Activated CD8-positive, alpha-beta memory T cell treated with anti-CD3 and anti-CD28 coated beads, Interleukin-2, amount 10 ng/mL, durations not matched to agents 7 days and 5 days (primary cell): ENCODE measurements around the gene XRCC5. TPM values are rescaled to one million over a fixed set of nuclear protein-coding genes. Genes with fewer than 3 reads are reported as not detected.

Source experiments
- ATAC-seq: fragments of 150-1000 bp; cut with Tn5 transposase; one replicate; pipeline ENCODE4 v1.10.0; 2021; ENCODE audit warnings: moderate library complexity
- CTCF ChIA-PET: fragments of 350-600 bp; sonication (Branson Sonifier 250); formaldehyde crosslinking; loops from one replicate; lab custom pipeline; 2021; ENCODE audit warnings: antibody characterized with exemption; lab: Charles Lee
- DNase-seq: peaks from one replicate; pipeline ENCODE4 v3.0.0-alpha.2; 2020
- H3K27ac Mint-ChIP-seq: one replicate; pipeline ENCODE4 v1.8.0; 2021; ENCODE audit warnings: mild to moderate bottlenecking, mixed read lengths
- H3K27me3 Mint-ChIP-seq: one replicate; pipeline ENCODE4 v1.8.0; 2021; ENCODE audit warnings: mixed read lengths
- H3K36me3 Mint-ChIP-seq: one replicate; pipeline ENCODE4 v1.8.0; 2021; ENCODE audit warnings: mild to moderate bottlenecking, mixed read lengths
- H3K4me1 Mint-ChIP-seq: one replicate; pipeline ENCODE4 v1.8.0; 2021; ENCODE audit warnings: mixed read lengths
- H3K4me3 Mint-ChIP-seq: one replicate; pipeline ENCODE4 v1.8.0; 2021; ENCODE audit warnings: mild to moderate bottlenecking, moderate library complexity, mixed read lengths
- H3K9me3 Mint-ChIP-seq: one replicate; pipeline ENCODE4 v1.8.0; 2022; ENCODE audit warnings: low read depth, mixed read lengths
- total RNA-seq, 2 experiments: library from RNA; stranded (reverse); gene quantifications; one replicate each; pipeline ENCODE4 v1.2.3, GENCODE V29; 2021

XRCC5 gene
- total RNA-seq, 2 experiments from 2014 or later, result 307 to 424 TPM

DNA sequence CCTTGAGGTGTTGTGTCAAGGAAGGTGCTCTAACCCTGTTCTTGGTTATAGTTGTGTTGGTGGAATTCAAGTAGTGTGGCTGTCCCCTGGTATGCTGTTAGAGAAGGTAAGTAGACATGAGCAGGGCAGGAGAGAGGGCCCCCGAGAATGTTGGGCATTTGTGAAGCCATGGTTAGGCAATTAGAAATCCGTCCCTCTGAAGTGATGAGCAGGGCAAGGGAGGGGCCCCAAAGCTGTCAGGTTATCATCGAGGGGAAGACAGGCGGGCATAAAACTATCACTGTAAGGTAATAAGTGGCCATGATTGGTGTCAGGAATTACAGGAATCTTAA is 5.2 kb downstream of the XRCC5 start:
- DNase-seq (no peak), ATAC-seq (peak; percentile 22)
- Mint-ChIP-seq H3K4me1 (peaks cover 84% of the 10 kb centered on the region), H3K9me3 (no peaks in the 10 kb centered on the region), H3K27me3 (no peaks in the 10 kb centered on the region), H3K27ac (peak overlapping the region; percentile 82), H3K36me3 (peaks cover 82% of the 10 kb centered on the region), H3K4me3 (peak overlapping the region; percentile 79)
- CTCF ChIA-PET, result interaction anchor here (0.6 to 3.0 kb wide), 22 partner anchors 8 to 384 kb away, joined by 3 to 21 read pairs (median 4); partner anchors contain the start of genes PECR, RPL37A and TMEM169

DNA sequence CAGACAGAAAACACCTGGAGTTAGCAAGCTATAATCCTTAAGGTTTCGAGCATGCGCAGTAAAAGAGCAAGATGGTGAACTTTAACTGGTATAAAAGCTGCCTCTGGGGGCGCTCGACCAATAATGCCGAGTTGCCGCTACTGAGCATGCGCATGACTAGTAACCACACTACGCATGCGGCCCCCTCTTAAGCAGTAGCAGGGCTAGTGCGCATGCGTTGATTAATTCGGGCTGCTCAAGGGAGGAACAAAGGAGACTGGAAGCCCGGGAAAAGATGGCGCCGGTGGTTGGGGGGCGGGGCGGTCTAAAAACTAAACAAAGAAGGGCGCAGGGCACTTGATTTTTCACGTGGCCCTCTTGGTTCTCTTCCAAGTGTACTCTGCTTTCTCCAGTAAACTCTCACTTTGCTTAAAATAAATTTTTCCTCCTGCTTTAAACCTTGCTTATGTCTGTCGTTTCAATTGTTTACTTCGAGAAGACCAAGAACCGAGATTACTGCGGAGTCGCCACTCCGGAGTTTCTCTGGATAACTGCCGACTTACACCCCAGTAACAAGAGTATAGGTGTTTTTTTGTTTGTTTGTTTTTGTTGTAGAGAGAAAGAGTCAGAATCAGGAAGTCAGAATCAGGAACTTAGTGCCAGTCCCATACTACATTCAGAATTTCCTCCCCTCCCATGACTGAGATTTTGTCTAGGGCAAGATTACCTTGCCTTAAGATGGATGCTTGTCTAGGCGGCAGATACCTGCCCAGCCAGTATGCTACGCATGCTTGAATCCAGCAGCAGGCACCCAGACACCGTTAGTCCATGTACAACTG is 5.8 kb downstream of the XRCC5 start:
- peak overlapping the region; percentile 79 for H3K4me3 Mint-ChIP-seq
- peaks cover 86% of the 10 kb centered on the region for H3K36me3 Mint-ChIP-seq
- peak; percentile 91 for ATAC-seq
- no peaks in the 10 kb centered on the region for H3K27me3 Mint-ChIP-seq
- no peaks in the 10 kb centered on the region for H3K9me3 Mint-ChIP-seq
- peaks cover 90% of the 10 kb centered on the region for H3K4me1 Mint-ChIP-seq
- H3K27ac Mint-ChIP-seq, result peak overlapping the region; percentile 82
- DNase-seq, result peak; percentile 99
- CTCF ChIA-PET, result interaction anchor here (0.6 to 3.0 kb wide), 22 partner anchors 8 to 384 kb away, joined by 3 to 21 read pairs (median 4); partner anchors contain the start of genes PECR, RPL37A and TMEM169

DNA sequence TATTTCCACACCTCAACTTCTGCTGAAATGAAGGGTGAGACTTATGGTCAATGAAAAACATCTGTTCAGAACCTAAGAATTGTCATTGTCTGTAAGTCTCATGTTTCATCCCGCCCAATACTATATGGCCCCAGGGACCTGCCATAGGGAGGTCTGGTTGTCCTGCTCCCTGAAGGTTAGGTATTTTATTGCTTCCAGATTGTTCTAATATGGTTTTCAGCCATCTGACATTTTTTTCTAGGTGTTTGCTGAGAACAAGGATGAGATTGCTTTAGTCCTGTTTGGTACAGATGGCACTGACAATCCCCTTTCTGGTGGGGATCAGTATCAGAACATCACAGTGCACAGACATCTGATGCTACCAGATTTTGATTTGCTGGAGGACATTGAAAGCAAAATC is 7.3 kb downstream of the XRCC5 start:
- H3K9me3 Mint-ChIP-seq, result no peaks in the 10 kb centered on the region
- ATAC-seq (no peak), DNase-seq (no peak)
- H3K27me3 Mint-ChIP-seq, result no peaks in the 10 kb centered on the region
- CTCF ChIA-PET, result no interaction called here
- H3K4me3 Mint-ChIP-seq, result peak overlapping the region; percentile 23
- H3K4me1 Mint-ChIP-seq, result peaks cover 91% of the 10 kb centered on the region
- H3K27ac Mint-ChIP-seq, result peak overlapping the region; percentile 42
- peaks cover 85% of the 10 kb centered on the region for H3K36me3 Mint-ChIP-seq

DNA sequence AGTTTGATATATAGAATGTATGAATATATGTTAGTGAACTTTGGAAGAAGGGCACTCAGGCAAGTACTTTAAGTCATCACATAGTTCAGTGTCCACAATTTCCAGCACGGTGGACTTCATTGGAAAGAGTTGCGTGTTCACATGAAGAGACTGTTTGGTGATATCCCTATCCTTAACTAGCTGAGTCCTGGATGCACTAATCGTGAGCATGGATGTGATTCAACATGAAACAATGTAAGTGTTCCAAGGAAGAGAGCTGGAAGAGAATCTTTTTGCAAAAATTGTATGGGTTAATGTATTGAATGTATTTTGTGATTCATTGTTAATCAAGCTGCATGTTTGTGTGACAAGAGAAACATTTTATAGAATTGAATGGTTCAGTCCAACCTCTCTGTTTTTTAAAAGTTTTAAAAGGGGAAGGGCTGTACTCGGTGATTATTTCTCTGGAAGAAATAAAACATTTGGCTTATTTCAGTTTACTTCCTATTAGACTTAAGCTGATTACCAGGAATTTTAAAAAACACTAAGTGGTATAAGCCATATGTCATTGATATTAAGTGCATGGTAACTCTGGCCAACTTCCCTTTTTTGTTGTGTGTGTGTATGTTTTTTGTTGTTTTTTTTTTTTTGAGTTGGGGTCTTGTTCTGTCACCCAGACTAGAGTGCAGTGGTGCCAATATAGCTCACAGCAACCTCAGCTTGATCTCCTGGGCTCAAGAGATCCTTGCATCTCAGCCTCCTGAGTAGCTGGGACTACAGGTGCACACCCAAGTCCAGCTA is 8.6 kb downstream of the XRCC5 start:
- ATAC-seq (no peak), DNase-seq (no peak)
- peaks cover 84% of the 10 kb centered on the region for H3K4me1 Mint-ChIP-seq
- CTCF ChIA-PET, result interaction anchor here (0.9 to 3.8 kb wide), 2 partner anchors 8 to 59 kb away, joined by 3 to 23 read pairs; partner anchors contain the start of gene XRCC5
- peaks cover 86% of the 10 kb centered on the region for H3K36me3 Mint-ChIP-seq
- no peak overlapping the region for H3K4me3 Mint-ChIP-seq
- H3K27me3 Mint-ChIP-seq, result no peaks in the 10 kb centered on the region
- H3K27ac Mint-ChIP-seq, result peak overlapping the region; percentile 57
- no peaks in the 10 kb centered on the region for H3K9me3 Mint-ChIP-seq

DNA sequence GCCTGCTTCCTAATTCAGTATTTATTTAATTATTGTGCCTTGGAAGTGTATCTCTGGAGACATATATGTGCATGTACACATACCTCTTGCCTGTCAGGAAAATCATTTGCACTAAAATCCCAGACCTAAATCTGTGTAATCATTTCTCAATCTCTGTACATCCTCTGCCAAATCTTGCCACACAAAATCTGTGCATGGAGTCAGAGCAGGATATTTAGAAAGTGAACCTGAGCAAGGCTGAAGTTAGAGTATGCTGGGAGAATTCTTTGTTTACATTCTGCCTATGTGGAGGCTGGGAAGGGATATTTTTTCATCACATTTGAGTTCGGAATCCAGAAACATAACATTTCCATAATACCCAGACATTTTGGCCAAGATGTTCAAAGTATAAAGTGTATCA is 9.3 kb downstream of the XRCC5 start:
- Mint-ChIP-seq H3K27ac (peak overlapping the region; percentile 57), H3K27me3 (no peaks in the 10 kb centered on the region), H3K9me3 (no peaks in the 10 kb centered on the region), H3K4me1 (peaks cover 79% of the 10 kb centered on the region), H3K36me3 (peaks cover 84% of the 10 kb centered on the region), H3K4me3 (peak overlapping the region; percentile 1)
- ATAC-seq (no peak), DNase-seq (no peak)
- CTCF ChIA-PET, result interaction anchor here (3.8 kb wide), 1 partner anchor 9 kb away, joined by 23 read pairs; the partner anchor contains the start of gene XRCC5

DNA sequence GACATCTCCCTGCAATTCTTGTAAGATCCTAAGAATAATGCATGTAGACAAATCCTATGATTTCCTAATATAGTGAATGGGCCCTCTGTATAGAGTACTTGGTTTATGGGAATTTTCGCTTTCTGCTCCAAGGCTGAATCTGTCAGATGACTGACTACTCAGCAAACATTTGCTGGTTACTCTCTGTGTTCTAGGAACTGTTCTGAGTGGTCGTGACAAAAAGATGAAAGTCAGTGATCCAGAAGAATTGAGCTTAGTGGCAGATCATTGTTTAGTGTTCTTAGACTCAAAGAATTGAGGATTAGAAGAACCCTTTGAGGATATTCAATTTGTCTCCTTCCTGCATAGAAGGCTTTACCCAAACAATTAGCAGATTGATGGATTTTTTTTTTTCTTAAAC is 10.0 kb downstream of the XRCC5 start:
- Mint-ChIP-seq H3K27me3 (no peaks in the 10 kb centered on the region), H3K4me3 (peak overlapping the region; percentile 14), H3K4me1 (peaks cover 74% of the 10 kb centered on the region), H3K36me3 (peaks cover 80% of the 10 kb centered on the region), H3K27ac (peak overlapping the region; percentile 93), H3K9me3 (no peaks in the 10 kb centered on the region)
- CTCF ChIA-PET, result interaction anchor here (3.8 kb wide), 1 partner anchor 9 kb away, joined by 23 read pairs; the partner anchor contains the start of gene XRCC5
- DNase-seq (no peak), ATAC-seq (no peak)

DNA sequence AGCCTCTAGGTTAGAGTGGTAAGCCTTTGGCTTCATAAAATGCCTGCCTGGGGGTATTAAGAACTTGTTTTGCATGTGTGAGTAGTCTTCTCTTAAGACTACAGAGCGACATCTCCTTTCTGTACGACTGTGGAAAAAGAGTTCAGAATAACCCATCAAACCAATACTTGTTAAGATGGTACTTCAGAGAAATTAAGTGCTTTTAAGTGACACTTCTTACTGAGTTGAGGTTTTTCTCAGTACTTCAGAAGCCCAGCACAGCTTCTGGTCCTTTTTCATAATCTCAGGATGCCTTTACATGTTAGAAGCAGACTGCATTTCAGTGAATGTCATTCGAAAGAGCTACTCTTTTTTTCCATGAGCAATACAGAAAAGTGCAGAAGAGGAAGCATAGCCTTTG is 10.8 kb downstream of the XRCC5 start:
- Mint-ChIP-seq H3K4me3 (peak overlapping the region; percentile 40), H3K27ac (peak overlapping the region; percentile 93), H3K27me3 (no peaks in the 10 kb centered on the region), H3K36me3 (peaks cover 78% of the 10 kb centered on the region), H3K4me1 (peaks cover 75% of the 10 kb centered on the region), H3K9me3 (no peaks in the 10 kb centered on the region)
- DNase-seq (no peak), ATAC-seq (peak; percentile 86)
- CTCF ChIA-PET, result interaction anchor here (0.8 to 3.8 kb wide), 5 partner anchors 10 to 86 kb away, joined by 3 to 23 read pairs (median 5); partner anchors contain the start of gene XRCC5

DNA sequence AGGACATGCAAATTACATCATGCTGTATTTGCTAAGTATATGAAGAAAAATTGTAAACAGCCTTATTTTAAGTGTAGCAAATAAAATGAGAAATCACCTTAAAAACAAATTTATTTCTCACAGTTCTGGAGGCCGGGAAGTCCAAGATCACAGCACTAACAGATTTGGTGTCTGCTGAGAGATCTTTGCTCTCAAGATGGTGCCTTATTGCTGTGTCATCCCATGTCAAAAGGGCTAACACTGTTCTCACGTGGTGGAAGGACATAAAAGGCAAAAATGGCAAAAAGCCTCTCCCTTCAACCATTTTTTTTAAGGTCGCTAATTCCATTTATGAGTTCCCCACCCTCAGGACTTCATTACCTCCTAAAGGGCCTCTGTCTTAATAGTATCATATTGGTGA is 12.1 kb downstream of the XRCC5 start:
- Mint-ChIP-seq H3K9me3 (no peaks in the 10 kb centered on the region), H3K36me3 (peaks cover 80% of the 10 kb centered on the region), H3K4me1 (peaks cover 75% of the 10 kb centered on the region), H3K27ac (peak overlapping the region; percentile 93), H3K4me3 (no peak overlapping the region), H3K27me3 (no peaks in the 10 kb centered on the region)
- no peak for DNase-seq
- no peak for ATAC-seq
- CTCF ChIA-PET, result interaction anchor here (1.8 to 3.8 kb wide), 2 partner anchors 12 to 21 kb away, joined by 9 to 23 read pairs; partner anchors contain the start of gene XRCC5

DNA sequence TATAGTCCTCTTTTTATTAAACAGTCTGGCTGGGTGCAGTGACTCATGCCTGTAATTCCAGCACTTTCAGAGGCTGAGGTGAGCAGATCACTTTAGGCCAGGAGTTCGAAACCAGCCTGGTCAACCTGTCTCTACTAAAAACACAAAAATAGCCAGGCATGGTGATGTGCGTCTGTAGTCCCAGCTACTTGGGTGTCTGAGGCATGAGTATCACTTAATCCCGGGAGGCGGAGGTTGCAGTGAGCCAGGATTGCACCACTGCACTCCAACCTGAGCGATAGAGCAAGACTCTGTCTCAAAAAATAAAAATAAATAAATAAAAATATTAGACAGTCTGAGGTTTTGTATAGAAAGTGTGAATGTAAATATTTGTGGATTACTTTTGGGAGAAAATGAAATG is 17.8 kb downstream of the XRCC5 start:
- Mint-ChIP-seq H3K27ac (no peak overlapping the region), H3K36me3 (peaks cover 66% of the 10 kb centered on the region), H3K4me1 (peaks cover 49% of the 10 kb centered on the region), H3K27me3 (no peaks in the 10 kb centered on the region), H3K4me3 (no peak overlapping the region), H3K9me3 (no peaks in the 10 kb centered on the region)
- CTCF ChIA-PET, result interaction anchor here (1.0 to 2.7 kb wide), 2 partner anchors 13 to 19 kb away, joined by 3 to 13 read pairs; no protein-coding TSS in a partner anchor
- ATAC-seq, result no peak
- DNase-seq, result no peak

DNA sequence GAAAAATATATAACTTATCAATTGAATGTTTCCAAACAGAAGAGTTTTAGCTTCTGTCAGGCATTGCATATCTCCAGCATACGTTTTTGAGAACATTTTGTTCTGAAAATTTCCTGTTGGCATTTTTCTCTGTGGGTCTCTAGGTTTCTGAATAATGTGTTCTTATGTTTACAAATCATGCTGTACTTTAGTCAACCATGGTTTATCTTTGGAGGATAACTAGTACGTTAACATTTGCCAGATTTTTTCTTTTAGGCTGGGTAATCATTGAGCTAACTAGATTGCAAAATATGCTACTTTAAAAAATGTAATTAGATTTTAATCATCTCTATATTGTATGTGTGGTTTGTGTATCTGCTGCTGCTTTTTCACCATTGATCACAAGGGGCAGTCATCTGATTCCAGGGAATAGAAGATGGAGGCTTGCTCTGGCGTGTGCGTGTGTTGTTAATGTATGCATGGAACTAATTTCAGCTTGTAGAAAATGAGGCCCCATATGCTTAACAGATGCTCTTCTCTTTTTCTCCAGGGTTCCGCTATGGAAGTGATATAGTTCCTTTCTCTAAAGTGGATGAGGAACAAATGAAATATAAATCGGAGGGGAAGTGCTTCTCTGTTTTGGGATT is 21.3 kb downstream of the XRCC5 start:
- Mint-ChIP-seq H3K4me1 (peaks cover 51% of the 10 kb centered on the region), H3K9me3 (no peaks in the 10 kb centered on the region), H3K27ac (no peak overlapping the region), H3K36me3 (peaks cover 70% of the 10 kb centered on the region), H3K4me3 (no peak overlapping the region), H3K27me3 (no peaks in the 10 kb centered on the region)
- CTCF ChIA-PET, result interaction anchor here (1.0 to 2.9 kb wide), 5 partner anchors 7 to 20 kb away, joined by 4 to 14 read pairs (median 4); no protein-coding TSS in a partner anchor
- ATAC-seq (no peak), DNase-seq (no peak)

DNA sequence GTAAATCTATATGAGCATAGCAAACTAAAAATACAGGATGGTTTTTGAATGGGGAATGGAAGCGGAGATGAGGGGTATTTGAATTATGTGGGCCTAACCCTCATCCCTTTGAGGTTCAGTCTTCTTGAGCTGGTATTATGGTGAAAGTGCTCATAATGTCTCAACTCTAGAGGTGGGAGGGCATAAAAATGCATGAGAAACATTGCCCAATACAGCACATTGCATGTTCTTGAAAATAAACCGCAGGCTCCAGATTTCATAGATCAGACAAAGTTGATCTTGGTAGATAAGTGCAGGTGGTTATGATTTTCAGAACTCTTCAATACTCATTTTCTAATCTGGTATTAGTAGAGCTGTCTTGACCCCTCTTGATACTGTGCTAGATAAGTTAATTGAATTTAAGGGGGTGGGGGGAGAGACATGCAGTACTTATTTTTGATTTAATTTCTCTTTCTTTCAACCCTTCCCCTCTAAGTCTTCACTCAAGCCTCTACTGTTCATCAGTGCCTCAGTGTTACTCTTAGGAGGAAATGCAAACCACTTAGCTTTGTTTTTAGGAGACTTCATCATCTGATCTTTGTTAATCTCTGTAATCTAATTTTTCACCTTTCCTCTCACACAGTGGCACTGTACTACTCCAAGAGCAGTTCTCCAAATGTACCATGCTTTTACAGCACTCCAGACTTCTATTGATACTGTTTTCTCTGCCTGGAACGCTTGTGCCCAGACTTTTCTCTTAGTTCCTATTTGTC is 22.2 kb downstream of the XRCC5 start:
- ATAC-seq (no peak), DNase-seq (no peak)
- Mint-ChIP-seq H3K27me3 (no peaks in the 10 kb centered on the region), H3K4me1 (peaks cover 48% of the 10 kb centered on the region), H3K36me3 (peaks cover 69% of the 10 kb centered on the region), H3K27ac (peak overlapping the region; percentile 42), H3K9me3 (no peaks in the 10 kb centered on the region), H3K4me3 (no peak overlapping the region)
- CTCF ChIA-PET, result interaction anchor here (1.0 to 2.9 kb wide), 6 partner anchors 8 to 21 kb away, joined by 4 to 14 read pairs (median 4); no protein-coding TSS in a partner anchor

DNA sequence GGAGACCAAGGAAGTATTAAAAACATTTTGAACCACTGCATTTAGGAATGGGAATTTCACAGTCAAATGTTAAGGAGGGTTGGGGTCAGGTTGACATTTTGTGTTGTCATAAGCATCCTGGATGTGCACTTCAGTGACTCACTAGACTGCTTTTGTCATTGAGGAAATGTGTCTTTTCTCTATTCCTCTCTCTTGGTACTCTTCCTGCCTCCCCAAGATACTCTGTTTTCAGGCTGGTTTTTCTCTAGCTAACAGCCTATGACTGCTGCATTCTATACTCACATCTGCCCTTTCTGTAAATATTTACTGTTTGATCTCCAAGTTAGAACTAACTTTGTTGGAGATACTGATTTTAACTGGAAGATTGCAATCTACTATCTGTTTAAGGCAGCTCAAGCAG is 23.4 kb downstream of the XRCC5 start:
- Mint-ChIP-seq H3K9me3 (no peaks in the 10 kb centered on the region), H3K4me1 (peaks cover 45% of the 10 kb centered on the region), H3K36me3 (peaks cover 71% of the 10 kb centered on the region), H3K27ac (peak overlapping the region; percentile 72), H3K27me3 (no peaks in the 10 kb centered on the region), H3K4me3 (no peak overlapping the region)
- no peak for DNase-seq
- ATAC-seq, result no peak
- CTCF ChIA-PET, result interaction anchor here (0.7 to 2.9 kb wide), 4 partner anchors 9 to 22 kb away, joined by 3 to 14 read pairs (median 4); no protein-coding TSS in a partner anchor
